Ascending aorta (tissue), 2 donors: Measurements from ENCODE around the gene MARK2. TPM values are rescaled to one million over a fixed set of nuclear protein-coding genes. Genes with fewer than 3 reads are reported as not detected.

ENCODE experiments used
- DNase-seq, 2 donors: peaks; one replicate each; pipeline ENCODE4 v3.0.0-alpha.2; 2019; ENCODE audit warnings: low spot score in 2 of 2
- H3K27ac ChIP-seq, 2 donors: fragments of 200-600 bp; sonication (generic); one replicate each; pipeline ENCODE4 v1.5.1; 2016 to 2017; ENCODE audit warnings: mild to moderate bottlenecking in 1 of 2
- H3K27me3 ChIP-seq: fragments of 200-600 bp; sonication (generic); one replicate; pipeline ENCODE4 v1.5.1; 2017
- H3K36me3 ChIP-seq, 2 donors: fragments of 200-600 bp; sonication (generic); one replicate each; pipeline ENCODE4 v1.5.1; 2016
- H3K4me1 ChIP-seq, 2 donors: fragments of 200-600 bp; sonication (generic); one replicate each; pipeline ENCODE4 v1.5.1; 2016 to 2017; ENCODE audit warnings: mild to moderate bottlenecking in 1 of 2
- H3K4me3 ChIP-seq, 2 donors: fragments of 200-600 bp; sonication (generic); one replicate each; pipeline ENCODE4 v1.5.1; 2016 to 2017; ENCODE audit warnings: mild to moderate bottlenecking in 1 of 2
- H3K9me3 ChIP-seq, 2 donors: fragments of 200-600 bp; sonication (generic); one replicate each; pipeline ENCODE4 v1.5.1; 2016
- intact Hi-C: fragments of 100-400 bp; cut with DNase I; formaldehyde crosslinking; loops from one replicate; pipeline ENCODE4 v1.15.1; 2023
- total RNA-seq: library from RNA; depleted of rRNA; stranded (reverse); fragments of >200 nt; gene quantifications from one replicate; pipeline ENCODE4 v1.1.0, GENCODE V29; 2016
- TF ChIP-seq, protein P1 (sequence below), 3 experiments: fragments of 200-600 bp in 2 of 3; fragments of 450-650 bp in 1 of 3; sonication (generic) in 2 of 3; IDR thresholded peaks; one replicate each; pipeline ENCODE4 v1.5.1; 2016 to 2019; ENCODE audit warnings: antibody characterized with exemption in 3 of 3, mild to moderate bottlenecking in 1 of 3, moderate library complexity in 1 of 3

Gene MARK2
- total RNA-seq, 1 donor from 2014 or later: 45.7 TPM

DNA sequence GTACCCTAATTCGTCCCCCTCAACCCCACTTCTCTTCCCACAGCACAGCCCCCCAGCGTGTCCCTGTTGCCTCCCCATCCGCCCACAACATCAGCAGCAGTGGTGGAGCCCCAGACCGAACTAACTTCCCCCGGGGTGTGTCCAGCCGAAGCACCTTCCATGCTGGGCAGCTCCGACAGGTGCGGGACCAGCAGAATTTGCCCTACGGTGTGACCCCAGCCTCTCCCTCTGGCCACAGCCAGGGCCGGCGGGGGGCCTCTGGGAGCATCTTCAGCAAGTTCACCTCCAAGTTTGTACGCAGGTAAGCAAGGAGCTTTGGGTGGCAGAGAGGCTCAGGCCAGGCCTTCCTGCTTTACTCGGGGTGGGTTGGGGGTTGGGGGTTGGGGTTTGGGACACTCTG lies 65.8 kb downstream of the MARK2 start:
- Histone ChIP-seq H3K27ac (peak overlapping the region; percentile 35 to 45), H3K27me3 (no peaks in the 10 kb centered on the region), H3K9me3 (no peaks in the 10 kb centered on the region), H3K36me3 (peaks cover 81 to 85% of the 10 kb centered on the region in 2 donors), H3K4me3 (no peak overlapping the region), H3K4me1 (peaks cover 4 to 16% of the 10 kb centered on the region in 2 donors)
- intact Hi-C loops: no loop called here
- TF ChIP-seq, protein P1, sequence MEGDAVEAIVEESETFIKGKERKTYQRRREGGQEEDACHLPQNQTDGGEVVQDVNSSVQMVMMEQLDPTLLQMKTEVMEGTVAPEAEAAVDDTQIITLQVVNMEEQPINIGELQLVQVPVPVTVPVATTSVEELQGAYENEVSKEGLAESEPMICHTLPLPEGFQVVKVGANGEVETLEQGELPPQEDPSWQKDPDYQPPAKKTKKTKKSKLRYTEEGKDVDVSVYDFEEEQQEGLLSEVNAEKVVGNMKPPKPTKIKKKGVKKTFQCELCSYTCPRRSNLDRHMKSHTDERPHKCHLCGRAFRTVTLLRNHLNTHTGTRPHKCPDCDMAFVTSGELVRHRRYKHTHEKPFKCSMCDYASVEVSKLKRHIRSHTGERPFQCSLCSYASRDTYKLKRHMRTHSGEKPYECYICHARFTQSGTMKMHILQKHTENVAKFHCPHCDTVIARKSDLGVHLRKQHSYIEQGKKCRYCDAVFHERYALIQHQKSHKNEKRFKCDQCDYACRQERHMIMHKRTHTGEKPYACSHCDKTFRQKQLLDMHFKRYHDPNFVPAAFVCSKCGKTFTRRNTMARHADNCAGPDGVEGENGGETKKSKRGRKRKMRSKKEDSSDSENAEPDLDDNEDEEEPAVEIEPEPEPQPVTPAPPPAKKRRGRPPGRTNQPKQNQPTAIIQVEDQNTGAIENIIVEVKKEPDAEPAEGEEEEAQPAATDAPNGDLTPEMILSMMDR (IDR thresholded peaks at IDR 0.05): no peak
- no peak for DNase-seq

DNA sequence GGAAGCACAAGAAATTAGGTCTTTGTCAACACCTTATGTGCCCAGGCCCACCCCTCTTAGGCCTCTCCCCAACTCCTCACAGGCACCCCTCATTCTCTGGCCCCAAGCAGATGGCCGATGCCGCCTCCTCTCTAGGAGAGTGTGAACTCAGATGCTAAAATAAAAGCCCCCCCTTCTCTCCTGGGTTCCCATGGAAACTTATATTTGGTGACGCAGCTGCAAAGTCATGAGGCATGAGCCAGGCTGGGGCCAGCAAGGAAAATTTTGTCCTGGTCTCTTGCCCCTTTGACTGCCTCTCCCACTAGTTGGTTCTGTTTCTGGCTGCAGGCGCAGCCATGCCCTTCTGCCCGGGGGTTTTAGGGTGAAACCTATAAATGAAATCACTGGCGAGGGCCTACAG lies 66.3 kb downstream of the MARK2 start:
- Histone ChIP-seq H3K27ac (peak overlapping the region; percentile 35 to 45), H3K9me3 (no peaks in the 10 kb centered on the region), H3K27me3 (no peaks in the 10 kb centered on the region), H3K36me3 (peaks cover 76 to 80% of the 10 kb centered on the region in 2 donors), H3K4me3 (no peak overlapping the region), H3K4me1 (peaks cover 4 to 18% of the 10 kb centered on the region in 2 donors)
- no peak for DNase-seq
- intact Hi-C loops: no loop called here
- TF ChIP-seq, protein P1 (IDR thresholded peaks at IDR 0.05): no peak

DNA sequence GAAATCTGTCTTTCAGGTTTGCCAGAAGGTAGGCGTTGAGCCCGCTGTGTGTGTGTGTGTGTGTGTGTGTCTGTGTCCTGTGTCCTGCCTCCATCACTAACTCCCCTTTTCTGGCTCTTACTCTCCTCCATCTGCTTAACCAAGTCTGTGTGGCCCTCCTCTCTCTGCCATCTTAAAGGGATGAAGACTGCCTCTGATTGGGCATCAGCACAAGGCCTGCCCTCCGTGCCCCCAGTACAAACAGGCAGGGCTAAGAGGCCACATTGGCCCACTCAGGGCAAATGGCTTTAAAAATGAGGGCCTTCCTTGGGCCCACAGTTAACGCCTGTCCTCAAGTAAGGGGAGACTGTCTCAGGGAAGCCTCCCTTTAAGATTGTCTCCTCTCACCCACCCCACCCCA lies 67.2 kb downstream of the MARK2 start:
- Histone ChIP-seq H3K4me1 (peaks cover 4 to 19% of the 10 kb centered on the region in 2 donors), H3K4me3 (no peak overlapping the region), H3K36me3 (peaks cover 67 to 71% of the 10 kb centered on the region in 2 donors), H3K27ac (no peak overlapping the region), H3K27me3 (no peaks in the 10 kb centered on the region), H3K9me3 (no peaks in the 10 kb centered on the region)
- intact Hi-C loops: no loop called here
- TF ChIP-seq, protein P1 (IDR thresholded peaks at IDR 0.05): no peak
- no peak for DNase-seq

DNA sequence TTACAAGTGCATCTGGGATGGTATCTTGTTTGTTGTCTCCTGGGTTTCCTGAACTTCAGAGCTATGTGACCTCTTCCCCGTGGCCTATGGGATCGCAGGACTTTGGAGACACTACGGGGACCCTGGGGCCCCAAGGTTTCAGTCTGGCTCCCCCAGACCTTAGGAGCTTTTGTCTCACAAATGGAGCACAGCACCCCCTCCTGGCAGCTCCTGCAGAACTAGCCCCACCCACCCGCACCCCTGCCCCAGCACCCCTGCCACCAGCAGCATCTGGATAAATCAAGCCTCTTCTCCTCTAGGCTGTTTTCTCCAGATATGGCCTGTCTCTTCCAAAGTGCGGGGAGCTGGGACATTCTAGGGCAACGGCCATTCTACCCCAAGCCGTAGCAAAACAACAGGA lies 67.7 kb downstream of the MARK2 start:
- intact Hi-C loops: no loop called here
- Histone ChIP-seq H3K4me1 (peaks cover 4 to 22% of the 10 kb centered on the region in 2 donors), H3K27me3 (no peaks in the 10 kb centered on the region), H3K27ac (no peak overlapping the region), H3K36me3 (peaks cover 64 to 69% of the 10 kb centered on the region in 2 donors), H3K9me3 (no peaks in the 10 kb centered on the region), H3K4me3 (no peak overlapping the region)
- TF ChIP-seq, protein P1 (IDR thresholded peaks at IDR 0.05): peak in 2 of 3 experiments; percentile 11 to 28
- DNase-seq: no peak

DNA sequence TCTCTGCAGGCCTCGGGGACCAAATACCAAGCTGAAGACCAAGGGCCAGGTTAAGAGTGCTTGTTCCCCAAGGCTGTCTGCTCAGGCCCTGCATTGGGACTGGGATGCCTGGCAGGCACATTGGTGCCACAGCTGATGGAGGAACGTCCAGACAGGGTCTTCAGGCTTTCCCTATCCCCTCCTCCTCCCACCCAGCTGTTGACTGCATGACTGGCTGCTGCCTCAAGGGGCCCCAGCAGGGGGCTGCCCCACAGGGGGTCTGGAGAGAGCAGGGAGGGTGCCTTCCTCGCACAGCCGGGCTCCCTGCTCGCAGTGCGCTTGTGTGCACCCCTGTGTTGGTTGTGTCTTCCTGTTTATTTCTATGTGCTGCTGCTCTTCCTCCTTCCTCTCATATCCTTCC lies 68.2 kb downstream of the MARK2 start:
- intact Hi-C loops: no loop called here
- Histone ChIP-seq H3K4me1 (peaks cover 4 to 22% of the 10 kb centered on the region in 2 donors), H3K36me3 (peaks cover 59 to 64% of the 10 kb centered on the region in 2 donors)

More for the DNA sequence above, 68.2 kb downstream of the MARK2 start:
- Histone ChIP-seq H3K4me3 (no peak overlapping the region), H3K9me3 (no peaks in the 10 kb centered on the region), H3K27me3 (no peaks in the 10 kb centered on the region), H3K27ac (no peak overlapping the region)
- DNase-seq: no peak
- TF ChIP-seq, protein P1 (IDR thresholded peaks at IDR 0.05): no peak
